Measurements from ENCODE around the gene ABHD5. TPM values are rescaled to one million over a fixed set of nuclear protein-coding genes. Genes with fewer than 3 reads are reported as not detected.
"Not testable (repeated sequence)": the region's sequence is repeated elsewhere in the genome, so short reads cannot be mapped to it uniquely, and the experiment has no call there.

ABHD5 gene
- total RNA-seq, 4 donors from 2014 or later: 2.8 to 21.3 (median 12.2) TPM

DNA sequence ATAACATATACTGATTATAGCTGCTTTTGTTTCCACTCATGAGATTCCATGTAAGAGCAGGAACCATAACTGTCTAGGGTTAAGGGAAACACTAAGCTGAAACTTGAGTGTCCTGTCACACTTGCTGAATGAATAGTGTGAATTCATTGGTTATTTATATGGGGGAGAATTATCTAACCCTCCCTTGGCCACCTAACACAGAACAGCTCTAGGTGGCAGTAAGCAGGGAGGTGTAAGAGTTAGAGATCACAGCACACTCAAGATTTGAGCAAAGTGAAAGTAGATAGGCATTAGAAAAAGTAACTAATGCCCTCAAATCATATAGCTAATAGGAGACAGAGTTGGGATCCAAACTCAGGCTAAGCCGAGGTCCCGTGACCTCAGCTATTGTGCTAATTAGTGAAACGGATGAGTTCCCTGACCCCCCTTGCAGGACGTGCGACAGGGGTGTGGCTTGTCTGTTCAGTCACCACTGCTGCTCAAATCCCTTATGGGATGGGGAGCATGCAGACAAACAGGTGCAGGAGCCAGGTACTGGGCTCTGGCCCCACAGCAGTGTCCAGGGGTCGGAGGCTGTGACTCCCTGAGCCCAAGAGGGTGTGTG lies 41.3 kb upstream of the ABHD5 start:
- Histone ChIP-seq H3K9me3 (no peaks in the 10 kb centered on the region), H3K4me3 (no peak overlapping the region), H3K36me3 (no peaks in the 10 kb centered on the region), H3K4me1 (no peaks in the 10 kb centered on the region), H3K27ac (no peak overlapping the region), H3K27me3 (no peaks in the 10 kb centered on the region)
- no peak for DNase-seq
- intact Hi-C loops (cut with DNase I; ENCODE audit: low total_unique reads): no loop called here
- TF ChIP-seq, protein P1, sequence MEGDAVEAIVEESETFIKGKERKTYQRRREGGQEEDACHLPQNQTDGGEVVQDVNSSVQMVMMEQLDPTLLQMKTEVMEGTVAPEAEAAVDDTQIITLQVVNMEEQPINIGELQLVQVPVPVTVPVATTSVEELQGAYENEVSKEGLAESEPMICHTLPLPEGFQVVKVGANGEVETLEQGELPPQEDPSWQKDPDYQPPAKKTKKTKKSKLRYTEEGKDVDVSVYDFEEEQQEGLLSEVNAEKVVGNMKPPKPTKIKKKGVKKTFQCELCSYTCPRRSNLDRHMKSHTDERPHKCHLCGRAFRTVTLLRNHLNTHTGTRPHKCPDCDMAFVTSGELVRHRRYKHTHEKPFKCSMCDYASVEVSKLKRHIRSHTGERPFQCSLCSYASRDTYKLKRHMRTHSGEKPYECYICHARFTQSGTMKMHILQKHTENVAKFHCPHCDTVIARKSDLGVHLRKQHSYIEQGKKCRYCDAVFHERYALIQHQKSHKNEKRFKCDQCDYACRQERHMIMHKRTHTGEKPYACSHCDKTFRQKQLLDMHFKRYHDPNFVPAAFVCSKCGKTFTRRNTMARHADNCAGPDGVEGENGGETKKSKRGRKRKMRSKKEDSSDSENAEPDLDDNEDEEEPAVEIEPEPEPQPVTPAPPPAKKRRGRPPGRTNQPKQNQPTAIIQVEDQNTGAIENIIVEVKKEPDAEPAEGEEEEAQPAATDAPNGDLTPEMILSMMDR (IDR thresholded peaks at IDR 0.05): no peak
- no peak for TF ChIP-seq POLR2A (IDR thresholded peaks at IDR 0.05)

DNA sequence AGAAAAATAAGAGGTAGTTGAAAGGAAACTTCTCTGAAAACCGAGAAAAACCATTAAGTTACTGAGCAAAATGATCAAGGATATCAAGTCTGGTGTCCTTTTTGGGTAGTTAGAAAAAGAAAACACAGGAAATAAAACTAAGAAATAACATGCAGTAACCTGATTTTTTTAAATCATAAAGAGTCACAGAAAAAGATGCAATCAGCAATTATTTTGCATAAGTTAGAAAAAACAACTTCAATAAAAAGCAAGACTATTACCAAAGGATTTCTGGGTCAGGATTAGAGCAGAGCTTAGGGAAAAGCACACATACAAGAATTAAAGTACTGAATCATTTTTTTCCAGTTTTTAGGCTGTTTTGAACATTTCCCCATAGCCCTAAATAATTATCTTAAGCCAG lies 40.4 kb upstream of the ABHD5 start:
- Histone ChIP-seq H3K4me3 (no peak overlapping the region), H3K36me3 (no peaks in the 10 kb centered on the region), H3K27ac (no peak overlapping the region), H3K4me1 (no peaks in the 10 kb centered on the region), H3K27me3 (no peaks in the 10 kb centered on the region), H3K9me3 (no peaks in the 10 kb centered on the region)
- intact Hi-C loops (cut with DNase I; ENCODE audit: low total_unique reads): no loop called here
- no peak for DNase-seq
- no peak for TF ChIP-seq POLR2A (IDR thresholded peaks at IDR 0.05)
- TF ChIP-seq, protein P1 (IDR thresholded peaks at IDR 0.05): no peak

DNA sequence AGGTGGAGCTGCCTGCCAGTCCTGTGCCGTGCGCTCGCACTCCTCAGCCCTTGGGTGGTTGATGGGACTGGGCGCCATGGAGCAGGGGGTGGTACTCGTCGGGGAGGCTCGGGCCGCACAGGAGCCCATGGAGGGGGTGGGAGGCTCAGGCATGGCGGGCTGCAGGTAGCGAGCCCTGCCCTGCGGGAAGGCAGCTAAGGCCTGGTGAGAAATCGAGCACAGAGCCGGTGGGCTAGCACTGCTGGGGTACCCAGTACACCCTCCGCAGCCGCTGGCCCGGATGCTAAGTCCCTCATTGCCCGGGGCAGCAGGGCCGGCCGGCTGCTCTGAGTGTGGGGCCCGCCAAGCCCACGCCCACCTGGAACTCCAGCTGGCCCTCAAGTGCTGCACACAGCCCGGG lies 34.3 kb upstream of the ABHD5 start:
- not testable (repeated sequence) for H3K27ac ChIP-seq, H3K9me3 ChIP-seq

DNA sequence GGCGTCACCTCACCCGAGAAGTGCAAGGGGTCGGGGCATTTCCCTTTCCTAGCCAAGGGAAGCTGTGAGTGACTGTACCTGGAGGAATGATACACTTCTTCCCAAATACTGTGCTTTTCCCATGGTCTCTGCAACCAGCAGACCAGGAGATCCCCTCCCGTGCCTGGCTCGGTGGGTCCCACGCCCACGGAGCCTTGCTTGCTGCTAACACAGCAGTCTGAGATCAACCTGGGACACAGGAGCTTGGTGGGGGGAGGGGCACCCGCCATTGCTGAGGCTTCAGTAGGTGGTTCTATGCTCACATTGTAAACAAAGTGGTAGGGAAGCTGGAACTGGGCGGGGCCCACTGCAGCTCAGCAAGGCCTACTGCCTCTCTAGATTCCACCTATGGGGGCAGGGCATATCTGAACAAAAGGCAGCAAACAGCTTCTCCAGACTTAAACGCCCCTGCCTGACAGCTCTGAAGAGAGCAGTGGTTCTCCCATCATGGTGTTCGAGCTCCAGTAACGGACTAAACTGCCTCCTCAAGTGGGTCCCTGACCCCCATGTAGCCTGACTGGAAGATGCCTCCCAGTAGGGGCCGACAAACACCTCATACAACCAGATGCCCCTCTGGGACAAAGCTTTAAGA lies 31.4 kb upstream of the ABHD5 start:
- Histone ChIP-seq H3K4me3 (no peak overlapping the region), H3K36me3 (no peaks in the 10 kb centered on the region), H3K27ac (no peak overlapping the region), H3K9me3 (no peaks in the 10 kb centered on the region), H3K4me1 (no peaks in the 10 kb centered on the region), H3K27me3 (no peaks in the 10 kb centered on the region)
- TF ChIP-seq POLR2A (IDR thresholded peaks at IDR 0.05): no peak
- TF ChIP-seq, protein P1 (IDR thresholded peaks at IDR 0.05): no peak
- DNase-seq: no peak
- intact Hi-C loops (cut with DNase I; ENCODE audit: low total_unique reads): no loop called here

More for the DNA sequence above, 34.3 kb upstream of the ABHD5 start:
- H3K36me3 ChIP-seq; DNase-seq; H3K4me3 ChIP-seq; H3K4me1 ChIP-seq; intact Hi-C loops (cut with DNase I; ENCODE audit: low total_unique reads); H3K27me3 ChIP-seq: not testable (repeated sequence)

DNA sequence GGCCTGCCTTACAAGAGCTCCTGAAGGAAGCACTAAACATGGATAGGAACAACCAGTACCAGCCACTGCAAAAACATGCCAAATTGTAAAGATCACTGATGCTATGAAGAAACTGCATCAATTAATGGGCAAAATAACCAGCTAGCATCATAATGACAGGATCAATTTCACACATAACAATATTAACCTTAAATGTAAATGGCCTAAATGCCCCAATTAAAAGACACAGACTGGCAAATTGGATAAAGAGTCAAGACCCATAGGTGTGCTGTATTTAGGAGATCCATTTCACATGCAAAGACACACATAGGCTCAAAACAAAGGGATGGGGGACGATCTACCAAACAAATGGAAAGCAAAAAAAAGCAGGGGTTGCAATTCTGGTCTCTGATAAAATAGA lies 29.4 kb upstream of the ABHD5 start:
- H3K27me3 ChIP-seq; H3K4me3 ChIP-seq; DNase-seq; H3K4me1 ChIP-seq; H3K9me3 ChIP-seq; H3K36me3 ChIP-seq; intact Hi-C loops (cut with DNase I; ENCODE audit: low total_unique reads); H3K27ac ChIP-seq: not testable (repeated sequence)

DNA sequence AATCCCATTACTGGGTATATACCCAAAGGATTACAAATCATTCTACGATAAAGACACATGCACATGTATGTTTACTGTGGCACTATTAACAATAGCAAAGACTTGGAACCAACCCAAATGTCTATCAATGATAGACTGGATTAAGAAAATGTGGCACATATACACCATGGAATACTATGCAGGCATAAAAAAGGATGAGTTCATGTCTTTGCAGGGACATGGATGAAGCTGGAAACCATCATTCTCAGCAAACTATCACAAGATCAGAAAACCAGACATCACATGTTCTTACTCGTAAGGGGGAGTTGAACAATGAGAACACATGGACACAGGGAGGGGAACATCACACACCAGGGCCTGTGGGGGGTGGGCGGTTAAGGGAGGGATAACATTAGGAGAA lies 25.7 kb upstream of the ABHD5 start:
- H3K36me3 ChIP-seq; H3K4me3 ChIP-seq; H3K9me3 ChIP-seq; H3K27me3 ChIP-seq; H3K4me1 ChIP-seq; DNase-seq; intact Hi-C loops (cut with DNase I; ENCODE audit: low total_unique reads); H3K27ac ChIP-seq: not testable (repeated sequence)

All from uterus (tissue), 4 donors.